NCI-H2029 treated with DMSO at 0.1 percent for 48 hours (cell line): ENCODE measurements around the gene ATP6AP1.

Experiments used
- DNase-seq: peaks from one replicate; lab custom pipeline; 2025; lab: John Stamatoyannopoulos, UW

Gene ATP6AP1

GRCh38 chrX:154430479-154430878 lies 2.0 kb downstream of the ATP6AP1 start:
- no peak for DNase-seq

GRCh38 chrX:154430916-154431315 lies 2.4 kb downstream of the ATP6AP1 start:
- no peak for DNase-seq

GRCh38 chrX:154431341-154431740 lies 2.9 kb downstream of the ATP6AP1 start:
- DNase-seq: no peak

- no peak for DNase-seq
These were observed 3.7 kb downstream of the ATP6AP1 start for GRCh38 chrX:154432210-154432609.

- DNase-seq: no peak
These were observed 5.1 kb downstream of the ATP6AP1 start for GRCh38 chrX:154433605-154434004.

GRCh38 chrX:154434394-154435168 lies 6.1 kb downstream of the ATP6AP1 start:
- DNase-seq: no peak

- no peak for DNase-seq
These were observed 6.8 kb downstream of the ATP6AP1 start for GRCh38 chrX:154435171-154435733.

- DNase-seq: no peak
These were observed 8.0 kb downstream of the ATP6AP1 start for GRCh38 chrX:154436374-154436982.

GRCh38 chrX:154436983-154437752 lies 8.7 kb downstream of the ATP6AP1 start, which contains the start of gene GDI1:
TSS of gene GDI1 (plus strand) at chrX:154437154. CDS start at chrX:154437255, 101 bp downstream.
- no peak for DNase-seq

GRCh38 chrX:154437971-154438893 lies 9.8 kb downstream of the ATP6AP1 start:
- DNase-seq: no peak

GRCh38 chrX:154439841-154440240 lies 11.4 kb downstream of the ATP6AP1 start:
- DNase-seq: no peak

- DNase-seq: no peak
These were observed 12.3 kb downstream of the ATP6AP1 start for GRCh38 chrX:154440623-154441357.

GRCh38 chrX:154441564-154441963 lies 13.1 kb downstream of the ATP6AP1 start:
- DNase-seq: no peak

- DNase-seq: no peak
These were observed 13.7 kb downstream of the ATP6AP1 start for GRCh38 chrX:154441984-154442707.

- no peak for DNase-seq
These were observed 15.0 kb downstream of the ATP6AP1 start for GRCh38 chrX:154443479-154443910.

GRCh38 chrX:154443992-154444754 lies 15.7 kb downstream of the ATP6AP1 start, which contains the start of gene FAM50A:
TSS of gene FAM50A (plus strand) at chrX:154444141. CDS start at chrX:154444236, 95 bp downstream.
- DNase-seq: no peak

GRCh38 chrX:154444755-154445246 lies 16.3 kb downstream of the ATP6AP1 start:
- no peak for DNase-seq

GRCh38 chrX:154445776-154446175 lies 17.3 kb downstream of the ATP6AP1 start:
- DNase-seq: no peak

- no peak for DNase-seq
These were observed 18.0 kb downstream of the ATP6AP1 start for GRCh38 chrX:154446430-154446829.
